Measurements from ENCODE around the gene PFKFB3.
"Not testable (repeated sequence)": the region's sequence is repeated elsewhere in the genome, so short reads cannot be mapped to it uniquely, and the experiment has no call there.

PFKFB3 gene

GRCh38 chr10:6239213-6239991, 36.7 kb downstream of the PFKFB3 start:
- DNase-seq = no peak

GRCh38 chr10:6240254-6240653, 37.5 kb downstream of the PFKFB3 start:
- no peak for DNase-seq

- no peak for DNase-seq
Observed at GRCh38 chr10:6242089-6242488, 39.4 kb downstream of the PFKFB3 start.

- no peak for DNase-seq
Observed at GRCh38 chr10:6244510-6244909, 41.8 kb downstream of the PFKFB3 start.

GRCh38 chr10:6247041-6247712, 44.4 kb downstream of the PFKFB3 start:
- no peak for DNase-seq

- DNase-seq = not testable (repeated sequence)
Observed at GRCh38 chr10:6248908-6249307, 46.2 kb downstream of the PFKFB3 start.

GRCh38 chr10:6249698-6250097, 47.0 kb downstream of the PFKFB3 start:
- no peak for DNase-seq

GRCh38 chr10:6250745-6251144, 48.0 kb downstream of the PFKFB3 start:
- DNase-seq = no peak

- DNase-seq = no peak
Observed at GRCh38 chr10:6254201-6254600, 51.5 kb downstream of the PFKFB3 start.

GRCh38 chr10:6255548-6256061, 52.9 kb downstream of the PFKFB3 start:
- DNase-seq = no peak

GRCh38 chr10:6256439-6256838, 53.7 kb downstream of the PFKFB3 start:
- DNase-seq = no peak

GRCh38 chr10:6259153-6259552, 56.4 kb downstream of the PFKFB3 start:
- no peak for DNase-seq

GRCh38 chr10:6260843-6261242, 58.1 kb downstream of the PFKFB3 start:
- DNase-seq = no peak

- no peak for DNase-seq
Observed at GRCh38 chr10:6267941-6268340, 65.2 kb downstream of the PFKFB3 start.

GRCh38 chr10:6269432-6269831, 66.7 kb downstream of the PFKFB3 start:
- no peak for DNase-seq

GRCh38 chr10:6269953-6270867, 67.5 kb downstream of the PFKFB3 start:
- no peak for DNase-seq

- no peak for DNase-seq
Observed at GRCh38 chr10:6270951-6271350, 68.2 kb downstream of the PFKFB3 start.

- DNase-seq = no peak
Observed at GRCh38 chr10:6271663-6272062, 68.9 kb downstream of the PFKFB3 start.

- no peak for DNase-seq
Observed at GRCh38 chr10:6272126-6272525, 69.4 kb downstream of the PFKFB3 start.

- DNase-seq = no peak
Observed at GRCh38 chr10:6273351-6273750, 70.6 kb downstream of the PFKFB3 start.

GRCh38 chr10:6274040-6274439, 71.3 kb downstream of the PFKFB3 start:
- no peak for DNase-seq

GRCh38 chr10:6274484-6274883, 71.8 kb downstream of the PFKFB3 start:
- no peak for DNase-seq

All from NCI-H1930 (cell line).